Esophagus (tissue), 2 donors: ENCODE results near the gene RMDN2. TPM values are rescaled to one million over a fixed set of nuclear protein-coding genes. Genes with fewer than 3 reads are reported as not detected.

Experiments used
- H3K27ac ChIP-seq, 2 donors: one replicate each; pipeline ENCODE4 v1.5.1; 2013; ENCODE audit warnings: low read depth in 2 of 2, mild to moderate bottlenecking in 2 of 2, inconsistent platforms in 1 of 2, low read length in 1 of 2, moderate library complexity in 1 of 2
- H3K27me3 ChIP-seq, 2 donors: one replicate each; pipeline ENCODE4 v1.6.1; 2013; ENCODE audit warnings: low read length in 2 of 2, control low read depth in 1 of 2, mild to moderate bottlenecking in 1 of 2; ENCODE audit not compliant: insufficient read depth in 2 of 2, control insufficient read depth in 1 of 2
- H3K36me3 ChIP-seq, 2 donors: one replicate each; pipeline ENCODE4 v1.6.1; 2013; ENCODE audit warnings: low read length in 1 of 2; ENCODE audit not compliant: control insufficient read depth in 2 of 2, insufficient read depth in 2 of 2
- H3K4me1 ChIP-seq, 2 donors: one replicate each; pipeline ENCODE4 v1.6.1; 2013; ENCODE audit warnings: low read length in 1 of 2; ENCODE audit not compliant: control insufficient read depth in 2 of 2, insufficient read depth in 2 of 2
- H3K4me3 ChIP-seq, 2 donors: one replicate each; pipeline ENCODE4 v1.5.1; 2013; ENCODE audit warnings: low read length in 2 of 2, mild to moderate bottlenecking in 2 of 2, low read depth in 1 of 2, moderate library complexity in 1 of 2
- H3K9me3 ChIP-seq, 2 donors: one replicate each; pipeline ENCODE4 v1.6.1; 2013; ENCODE audit warnings: mild to moderate bottlenecking in 2 of 2, low read depth in 1 of 2, low read length in 1 of 2, moderate library complexity in 1 of 2; ENCODE audit not compliant: control insufficient read depth in 2 of 2, insufficient read depth in 1 of 2
- WGBS, 2 donors: extraction: QIAGEN DNeasy Blood & Tissue Kit; methylation state at CpG; one replicate each; pipeline ENCODE4 v1.1.7; 2013; 5-methylcytosine and 5-hydroxymethylcytosine counted together
- polyA plus RNA-seq, 2 donors: library from polyadenylated mRNA; stranded (reverse); fragments of 200-250 nt; gene quantifications; one replicate each; pipeline ENCODE4 v1.2.3, GENCODE V29; 2013
- donor health status: healthy with polysubstance abuse.
- donor health status: Bipolar disorder and iron deficiency.

Gene RMDN2
- 1 to 10 TPM; 2.3 to 3.5 TPM for polyA plus RNA-seq

- Histone ChIP-seq H3K27ac (peak within 1 kb of the TSS; percentile 82 to 94), H3K9me3 (no peaks in the 10 kb centered on the region), H3K36me3 (no peaks in the 10 kb centered on the region), H3K4me1 (no peaks in the 10 kb centered on the region), H3K4me3 (peak within 1 kb of the TSS; percentile 75 to 94), H3K27me3 (no peaks in the 10 kb centered on the region)
- WGBS, 2 donors: 0 to 1% methylated on average over 69 to 79 of the region's 79 CpGs
Observed at GRCh38 chr2:37925063-37925897, at the start of gene RMDN2. Gene RMDN2, plus strand, starts transcription at chr2:37925287. Its CDS starts 3,991 bp downstream, at chr2:37929278.

GRCh38 chr2:37875403-37875906 is 49.6 kb upstream of the RMDN2 start:
- H3K4me3 ChIP-seq: no peak overlapping the region
- peaks cover 0 to 3% of the 10 kb centered on the region in 2 donors for H3K4me1 ChIP-seq

GRCh38 chr2:37876227-37876626 is 48.9 kb upstream of the RMDN2 start:
- Histone ChIP-seq H3K36me3 (no peaks in the 10 kb centered on the region), H3K27ac (no peak overlapping the region), H3K27me3 (no peaks in the 10 kb centered on the region), H3K9me3 (no peaks in the 10 kb centered on the region), H3K4me3 (no peak overlapping the region), H3K4me1 (peaks cover 0 to 3% of the 10 kb centered on the region in 2 donors)
- WGBS, 2 donors: 84 to 87% methylated on average over 9 of the region's 9 CpGs

More at GRCh38 chr2:37875403-37875906, 49.6 kb upstream of the RMDN2 start:
- H3K27me3 ChIP-seq: no peaks in the 10 kb centered on the region
- no peaks in the 10 kb centered on the region for H3K36me3 ChIP-seq
- WGBS, 2 donors: 60 to 65% methylated on average over 15 of the region's 15 CpGs
- no peaks in the 10 kb centered on the region for H3K9me3 ChIP-seq
- H3K27ac ChIP-seq: no peak overlapping the region

DNA sequence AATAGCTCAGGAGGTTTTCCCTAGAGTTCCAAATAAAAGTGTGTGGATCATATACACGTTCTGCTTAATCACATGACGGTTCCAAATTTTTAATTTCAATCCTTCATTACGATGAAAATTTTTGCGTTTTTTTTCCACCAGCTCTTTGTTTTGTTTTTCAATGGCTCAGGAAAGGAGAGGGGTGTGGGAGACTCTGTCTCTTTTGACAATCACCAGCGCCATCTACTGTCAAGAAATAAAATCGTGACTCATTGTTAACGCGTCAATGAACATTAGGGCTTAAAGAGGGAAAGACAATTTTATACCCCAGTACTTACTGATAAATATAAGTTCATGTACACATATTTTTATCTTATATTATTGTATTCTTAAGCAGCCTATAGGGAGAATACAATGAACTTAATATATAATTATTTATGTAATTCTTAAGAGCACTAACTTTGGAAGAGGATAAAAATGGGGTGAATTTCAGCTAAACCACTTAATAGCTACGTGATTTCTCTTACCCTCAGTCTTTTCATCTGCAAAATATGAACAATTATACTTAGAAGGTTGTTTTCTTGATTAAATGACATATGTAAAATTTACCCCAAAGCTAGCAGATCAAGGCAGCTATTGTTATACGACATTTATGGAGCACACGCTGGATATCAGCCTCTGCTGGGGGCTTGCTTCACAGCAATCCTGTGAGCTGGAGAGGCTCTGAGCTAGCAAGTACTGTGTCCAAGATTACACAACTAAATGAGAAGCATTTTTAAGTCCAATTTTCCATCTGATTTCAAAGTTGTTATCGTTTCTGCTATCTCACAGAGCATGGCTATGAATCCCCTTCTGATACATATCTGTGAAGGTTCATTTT is 47.4 kb upstream of the RMDN2 start:
- H3K4me3 ChIP-seq: no peak overlapping the region
- H3K9me3 ChIP-seq: no peaks in the 10 kb centered on the region
- H3K36me3 ChIP-seq: no peaks in the 10 kb centered on the region
- H3K27me3 ChIP-seq: no peaks in the 10 kb centered on the region
- no peaks in the 10 kb centered on the region for H3K4me1 ChIP-seq
- WGBS, 2 donors: 28 to 29% methylated on average over 12 of the region's 12 CpGs
- no peak overlapping the region for H3K27ac ChIP-seq

DNA sequence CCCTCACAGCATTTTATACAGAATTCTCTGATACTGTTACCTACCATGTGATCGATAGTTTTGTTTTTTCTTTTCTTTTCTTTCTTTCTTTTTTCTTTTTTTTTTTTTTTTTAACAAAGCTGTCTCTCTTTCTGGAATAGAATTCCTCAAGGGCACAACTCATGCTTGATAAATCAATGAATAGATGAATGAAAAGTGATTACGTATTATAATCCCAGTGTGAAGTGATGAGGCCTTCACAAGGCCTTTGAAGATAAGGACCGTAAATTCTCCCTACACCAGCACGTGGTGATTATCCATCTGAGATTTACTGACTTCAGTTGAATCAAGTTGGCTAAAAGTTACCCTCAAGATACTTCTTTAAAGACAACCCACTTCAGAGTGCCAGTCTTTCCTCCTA is 46.6 kb upstream of the RMDN2 start:
- H3K4me1 ChIP-seq: no peaks in the 10 kb centered on the region
- no peaks in the 10 kb centered on the region for H3K9me3 ChIP-seq
- no peaks in the 10 kb centered on the region for H3K36me3 ChIP-seq
- H3K27ac ChIP-seq: no peak overlapping the region
- H3K27me3 ChIP-seq: no peaks in the 10 kb centered on the region
- no peak overlapping the region for H3K4me3 ChIP-seq
- WGBS, 2 donors: 87 to 88% methylated on average over 3 to 4 of the region's 4 CpGs

- Histone ChIP-seq H3K9me3 (no peaks in the 10 kb centered on the region), H3K36me3 (no peaks in the 10 kb centered on the region), H3K4me1 (no peaks in the 10 kb centered on the region), H3K27me3 (no peaks in the 10 kb centered on the region), H3K27ac (no peak overlapping the region), H3K4me3 (no peak overlapping the region)
- WGBS, 2 donors: 65 to 66% methylated on average over 9 of the region's 9 CpGs
Observed at GRCh38 chr2:37880551-37880950, 44.5 kb upstream of the RMDN2 start.

GRCh38 chr2:37881397-37881796 is 43.7 kb upstream of the RMDN2 start:
- no peak overlapping the region for H3K27ac ChIP-seq
- H3K9me3 ChIP-seq: no peaks in the 10 kb centered on the region
- no peaks in the 10 kb centered on the region for H3K27me3 ChIP-seq
- 62 to 74% methylated on average over 9 of the region's 9 CpGs for WGBS, 2 donors
- H3K4me3 ChIP-seq: no peak overlapping the region
- no peaks in the 10 kb centered on the region for H3K36me3 ChIP-seq
- H3K4me1 ChIP-seq: no peaks in the 10 kb centered on the region

DNA sequence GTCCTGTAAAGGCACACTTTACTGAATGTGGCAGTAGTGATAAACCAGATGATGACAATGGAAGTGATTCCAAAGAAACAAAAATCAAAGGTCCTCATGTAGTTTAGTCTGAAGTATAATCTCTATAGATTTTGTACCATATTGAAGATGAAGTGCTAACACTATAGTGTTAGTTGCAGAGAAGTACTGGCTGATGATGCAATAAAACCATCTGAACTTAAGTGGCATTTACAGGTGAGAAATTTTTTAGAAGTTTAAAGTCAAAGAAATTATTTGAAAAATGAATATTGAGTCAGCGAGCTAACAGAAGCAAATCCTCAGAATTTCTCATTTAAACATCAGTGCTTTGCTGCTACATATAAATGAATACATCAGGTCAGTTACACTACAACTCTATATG is 43.1 kb upstream of the RMDN2 start:
- H3K27me3 ChIP-seq: no peaks in the 10 kb centered on the region
- H3K9me3 ChIP-seq: no peaks in the 10 kb centered on the region
- no peak overlapping the region for H3K27ac ChIP-seq
- no peak overlapping the region for H3K4me3 ChIP-seq
- H3K4me1 ChIP-seq: no peaks in the 10 kb centered on the region
- WGBS, 2 donors: 87 to 96% methylated on average over 1 of the region's 1 CpG
- no peaks in the 10 kb centered on the region for H3K36me3 ChIP-seq

DNA sequence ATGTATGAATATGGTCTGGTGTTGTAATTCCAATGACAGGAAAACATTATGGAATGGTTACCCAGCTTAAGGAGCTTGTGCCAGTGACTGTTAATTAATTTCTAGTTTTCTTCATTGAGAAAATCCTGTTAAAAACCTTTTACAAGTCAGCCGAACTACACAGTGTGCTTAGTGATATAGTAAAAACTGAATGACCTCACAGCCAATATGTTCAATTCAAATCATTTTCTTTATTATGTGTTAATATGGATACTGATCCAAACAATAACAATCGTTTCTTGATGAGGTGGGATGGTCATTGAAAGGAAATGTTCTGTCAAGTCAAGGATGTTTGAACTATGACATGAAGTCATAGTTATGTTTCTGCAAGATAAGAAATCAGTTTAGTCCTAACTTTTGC is 41.6 kb upstream of the RMDN2 start:
- Histone ChIP-seq H3K27me3 (no peaks in the 10 kb centered on the region), H3K4me3 (no peak overlapping the region), H3K4me1 (no peaks in the 10 kb centered on the region), H3K9me3 (no peaks in the 10 kb centered on the region), H3K36me3 (no peaks in the 10 kb centered on the region), H3K27ac (no peak overlapping the region)
- 79 to 80% methylated on average over 2 of the region's 2 CpGs for WGBS, 2 donors
